ENCODE data around the gene HCAR2. TPM values are rescaled to one million over a fixed set of nuclear protein-coding genes. Genes with fewer than 3 reads are reported as not detected.
"Not testable (repeated sequence)": the region's sequence is repeated elsewhere in the genome, so short reads cannot be mapped to it uniquely, and the experiment has no call there.

The HCAR2 gene
- total RNA-seq, 1 donor from 2014 or later: not detected

- ATAC-seq: no peak
- DNase-seq (ENCODE audit: low spot score): no peak
Observed at GRCh38 chr12:122669397-122670070, 33.6 kb downstream of the HCAR2 start.

GRCh38 chr12:122668268-122668667, 34.9 kb downstream of the HCAR2 start:
- DNase-seq (ENCODE audit: low spot score): no peak
- no peak for ATAC-seq

GRCh38 chr12:122665759-122666158, 37.4 kb downstream of the HCAR2 start:
- DNase-seq (ENCODE audit: low spot score) (no peak), ATAC-seq (no peak)

GRCh38 chr12:122665349-122665748, 37.8 kb downstream of the HCAR2 start:
- ATAC-seq (no peak), DNase-seq (ENCODE audit: low spot score) (no peak)

GRCh38 chr12:122661938-122662337, 41.2 kb downstream of the HCAR2 start:
- DNase-seq (ENCODE audit: low spot score) (no peak), ATAC-seq (no peak)

- DNase-seq (ENCODE audit: low spot score): no peak
Observed at GRCh38 chr12:122661246-122661645, 41.9 kb downstream of the HCAR2 start.

GRCh38 chr12:122659579-122659978, 43.6 kb downstream of the HCAR2 start:
- no peak for ATAC-seq
- DNase-seq (ENCODE audit: low spot score): no peak

More at GRCh38 chr12:122661246-122661645, 41.9 kb downstream of the HCAR2 start:
- no peak for ATAC-seq

GRCh38 chr12:122656298-122656697, 46.9 kb downstream of the HCAR2 start:
- ATAC-seq: no peak

GRCh38 chr12:122653291-122653690, 49.9 kb downstream of the HCAR2 start:
- DNase-seq (ENCODE audit: low spot score); ATAC-seq: not testable (repeated sequence)

More at GRCh38 chr12:122656298-122656697, 46.9 kb downstream of the HCAR2 start:
- DNase-seq (ENCODE audit: low spot score): no peak

GRCh38 chr12:122651520-122652224, 51.5 kb downstream of the HCAR2 start:
- ATAC-seq: no peak
- no peak for DNase-seq (ENCODE audit: low spot score)

Other genes with a start within 250 kb of the HCAR2 start
- 9.9 TPM for gene ZCCHC8, start 202.4 kb downstream of the HCAR2 start, total RNA-seq
- gene RSRC2, start 176.4 kb downstream of the HCAR2 start, total RNA-seq: 25.2 TPM
- 2.4 TPM for gene KNTC1, start 176.1 kb downstream of the HCAR2 start, total RNA-seq
- gene HCAR3, start 13.5 kb upstream of the HCAR2 start, total RNA-seq: not detected
- gene HCAR1, start 27.5 kb upstream of the HCAR2 start, total RNA-seq: not detected
- 12.7 TPM for gene DENR, start 49.5 kb upstream of the HCAR2 start, total RNA-seq
- 0.23 TPM for gene CCDC62, start 71.2 kb upstream of the HCAR2 start, total RNA-seq
- gene HIP1R, start 132.1 kb upstream of the HCAR2 start, total RNA-seq: 35.2 TPM
- gene VPS37B, start 192.8 kb upstream of the HCAR2 start, total RNA-seq: 6.6 TPM